WERI-Rb-1 (cell line): ENCODE measurements around the gene TLN1.

ENCODE experiments used
- DNase-seq: peaks from one replicate; pipeline ENCODE4 v3.0.0-alpha.2; 2020
- H3K27ac ChIP-seq: fragments of 250-450 bp; sonication (Bioruptor Pico); 2 replicates; pipeline ENCODE4 v1.5.1; 2020; ENCODE audit warnings: mild to moderate bottlenecking, moderate library complexity
- H3K27me3 ChIP-seq: fragments of 250-450 bp; sonication (Bioruptor Pico); 2 replicates; pipeline ENCODE4 v1.5.1; 2021; ENCODE audit warnings: mild to moderate bottlenecking, low read depth, moderate library complexity; ENCODE audit not compliant: insufficient read depth, severe bottlenecking
- H3K36me3 ChIP-seq: fragments of 250-450 bp; sonication (Bioruptor Pico); 2 replicates; pipeline ENCODE4 v1.5.1; 2020; ENCODE audit warnings: mild to moderate bottlenecking, moderate library complexity
- H3K4me3 ChIP-seq: 2 replicates; pipeline ENCODE4 v1.5.1; 2011; ENCODE audit warnings: low read depth, mild to moderate bottlenecking, control low read depth, low read length
- H3K9me3 ChIP-seq: fragments of 250-450 bp; sonication (Bioruptor Pico); 2 replicates; pipeline ENCODE4 v1.5.1; 2021; ENCODE audit warnings: mild to moderate bottlenecking, moderate library complexity; ENCODE audit not compliant: severe bottlenecking
- CTCF ChIP-seq: IDR thresholded peaks from 2 replicates; pipeline ENCODE4 v1.5.1; 2011; ENCODE audit warnings: low read depth, mild to moderate bottlenecking, control low read depth, inconsistent platforms, low read length

TLN1 gene

GRCh38 chr9:35738186-35738585 is 6.2 kb upstream of the TLN1 start:
- peaks cover 86% of the 10 kb centered on the region for H3K36me3 ChIP-seq
- TF ChIP-seq CTCF: no peak
- no peak overlapping the region for H3K27ac ChIP-seq

GRCh38 chr9:35737143-35737542 is 5.1 kb upstream of the TLN1 start:
- Histone ChIP-seq H3K27me3 (no peaks in the 10 kb centered on the region), H3K36me3 (peaks cover 76% of the 10 kb centered on the region), H3K9me3 (no peaks in the 10 kb centered on the region), H3K4me3 (no peak overlapping the region), H3K27ac (peak overlapping the region; percentile 81)
- no peak for DNase-seq
- TF ChIP-seq CTCF: no peak

More at GRCh38 chr9:35738186-35738585, 6.2 kb upstream of the TLN1 start:
- no peak for DNase-seq
- no peaks in the 10 kb centered on the region for H3K9me3 ChIP-seq
- H3K27me3 ChIP-seq: no peaks in the 10 kb centered on the region
- H3K4me3 ChIP-seq: no peak overlapping the region

- H3K36me3 ChIP-seq: peaks cover 67% of the 10 kb centered on the region
- peak; percentile 88 for DNase-seq
Measured at GRCh38 chr9:35736201-35736633, 4.2 kb upstream of the TLN1 start.

GRCh38 chr9:35734096-35734495 is 2.1 kb upstream of the TLN1 start:
- H3K36me3 ChIP-seq: peaks cover 50% of the 10 kb centered on the region
- H3K27me3 ChIP-seq: no peaks in the 10 kb centered on the region
- no peak overlapping the region for H3K4me3 ChIP-seq
- no peaks in the 10 kb centered on the region for H3K9me3 ChIP-seq
- TF ChIP-seq CTCF: no peak
- no peak overlapping the region for H3K27ac ChIP-seq
- no peak for DNase-seq

More at GRCh38 chr9:35736201-35736633, 4.2 kb upstream of the TLN1 start:
- H3K27ac ChIP-seq: peak overlapping the region; percentile 81
- H3K9me3 ChIP-seq: no peaks in the 10 kb centered on the region
- peak; percentile 85 for TF ChIP-seq CTCF
- no peak overlapping the region for H3K4me3 ChIP-seq
- H3K27me3 ChIP-seq: no peaks in the 10 kb centered on the region

GRCh38 chr9:35732800-35733541 is 976 bp upstream of the TLN1 start:
- Histone ChIP-seq H3K4me3 (peak overlapping the region; percentile 57), H3K27ac (peak overlapping the region; percentile 83), H3K9me3 (no peaks in the 10 kb centered on the region), H3K27me3 (no peaks in the 10 kb centered on the region), H3K36me3 (peaks cover 41% of the 10 kb centered on the region)
- peak; percentile 75 for DNase-seq
- TF ChIP-seq CTCF: peak; percentile 36; the same call in 1 of the 2 replicates
